Hepatocyte (in vitro differentiated cells): Measurements from ENCODE around the gene PMF1.

Source experiments
- EZH2 ChIP-seq: fragments of 200-600 bp; sonication (generic); IDR thresholded peaks from 2 replicates; pipeline ENCODE4 v1.6.1; 2016; ENCODE audit warnings: antibody characterized with exemption, mild to moderate bottlenecking, borderline replicate concordance
- TF ChIP-seq, protein P1 (sequence below): fragments of 200-600 bp; sonication (generic); IDR thresholded peaks from 2 replicates; pipeline ENCODE4 v1.5.1; 2016; ENCODE audit warnings: antibody characterized with exemption, mild to moderate bottlenecking; ENCODE audit not compliant: poor library complexity

DNA sequence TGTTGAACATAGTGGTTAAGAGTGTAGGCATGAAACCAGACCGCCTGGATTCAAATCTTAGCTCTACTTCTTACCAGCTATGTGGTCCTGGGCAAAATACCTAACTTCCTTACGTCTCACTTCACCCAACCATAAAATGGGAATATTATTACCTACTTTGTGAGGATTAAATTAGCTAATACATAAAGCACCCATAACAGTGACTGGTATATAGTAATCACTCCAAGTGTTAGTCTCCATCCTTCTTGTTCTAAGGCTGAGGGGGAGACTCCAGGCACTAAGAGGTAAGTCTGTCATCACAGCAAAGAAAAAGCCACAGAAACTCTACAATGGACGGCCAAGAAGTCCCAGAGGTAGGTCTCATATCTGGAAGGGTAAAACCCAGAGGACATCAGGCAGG is 67.0 kb downstream of the PMF1 start:
- TF ChIP-seq EZH2 = no peak
- TF ChIP-seq, protein P1, sequence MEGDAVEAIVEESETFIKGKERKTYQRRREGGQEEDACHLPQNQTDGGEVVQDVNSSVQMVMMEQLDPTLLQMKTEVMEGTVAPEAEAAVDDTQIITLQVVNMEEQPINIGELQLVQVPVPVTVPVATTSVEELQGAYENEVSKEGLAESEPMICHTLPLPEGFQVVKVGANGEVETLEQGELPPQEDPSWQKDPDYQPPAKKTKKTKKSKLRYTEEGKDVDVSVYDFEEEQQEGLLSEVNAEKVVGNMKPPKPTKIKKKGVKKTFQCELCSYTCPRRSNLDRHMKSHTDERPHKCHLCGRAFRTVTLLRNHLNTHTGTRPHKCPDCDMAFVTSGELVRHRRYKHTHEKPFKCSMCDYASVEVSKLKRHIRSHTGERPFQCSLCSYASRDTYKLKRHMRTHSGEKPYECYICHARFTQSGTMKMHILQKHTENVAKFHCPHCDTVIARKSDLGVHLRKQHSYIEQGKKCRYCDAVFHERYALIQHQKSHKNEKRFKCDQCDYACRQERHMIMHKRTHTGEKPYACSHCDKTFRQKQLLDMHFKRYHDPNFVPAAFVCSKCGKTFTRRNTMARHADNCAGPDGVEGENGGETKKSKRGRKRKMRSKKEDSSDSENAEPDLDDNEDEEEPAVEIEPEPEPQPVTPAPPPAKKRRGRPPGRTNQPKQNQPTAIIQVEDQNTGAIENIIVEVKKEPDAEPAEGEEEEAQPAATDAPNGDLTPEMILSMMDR = no peak
